Stimulated activated CD8-positive, alpha-beta memory T cell treated with anti-CD3 and anti-CD28 coated beads, Interleukin-12 subunit alpha, Interleukin-12 subunit beta, amount 100 ng/mL, for 1 hour (primary cell): Measurements from ENCODE around the gene MEP1A.
"Not testable (repeated sequence)": the region's sequence is repeated elsewhere in the genome, so short reads cannot be mapped to it uniquely, and the experiment has no call there.

Experiments
- DNase-seq: peaks from one replicate; pipeline ENCODE4 v3.0.0-alpha.2; 2020; ENCODE audit warnings: low read depth

MEP1A gene

GRCh38 chr6:46793138-46793537 is at the start of gene MEP1A:
TSS of gene MEP1A (plus strand) at chr6:46793389. CDS start at chr6:46793399, 10 bp downstream.
- DNase-seq: no peak

GRCh38 chr6:46743425-46744158 is 49.6 kb upstream of the MEP1A start:
- DNase-seq: no peak

- DNase-seq: not testable (repeated sequence)
Observed at GRCh38 chr6:46744159-46744725, 48.9 kb upstream of the MEP1A start.

- no peak for DNase-seq
Observed at GRCh38 chr6:46745973-46746372, 47.2 kb upstream of the MEP1A start.

- no peak for DNase-seq
Observed at GRCh38 chr6:46746696-46747095, 46.5 kb upstream of the MEP1A start, which contains the start of gene ANKRD66. TSS of gene ANKRD66 (plus strand) at chr6:46746933. CDS start at chr6:46751949, 5,016 bp downstream.

- no peak for DNase-seq
Observed at GRCh38 chr6:46748940-46749503, 44.2 kb upstream of the MEP1A start.

GRCh38 chr6:46749731-46750130 is 43.5 kb upstream of the MEP1A start:
- DNase-seq: no peak

GRCh38 chr6:46751658-46752057 is 41.5 kb upstream of the MEP1A start:
- DNase-seq: no peak

- no peak for DNase-seq
Observed at GRCh38 chr6:46755865-46756264, 37.3 kb upstream of the MEP1A start.

- no peak for DNase-seq
Observed at GRCh38 chr6:46756469-46757213, 36.5 kb upstream of the MEP1A start.

- DNase-seq: no peak
Observed at GRCh38 chr6:46757214-46757596, 36.0 kb upstream of the MEP1A start.

- no peak for DNase-seq
Observed at GRCh38 chr6:46758960-46759753, 34.0 kb upstream of the MEP1A start.

- DNase-seq: no peak
Observed at GRCh38 chr6:46760925-46761324, 32.3 kb upstream of the MEP1A start.

- DNase-seq: no peak
Observed at GRCh38 chr6:46763466-46763865, 29.7 kb upstream of the MEP1A start.

- not testable (repeated sequence) for DNase-seq
Observed at GRCh38 chr6:46764280-46764679, 28.9 kb upstream of the MEP1A start.

GRCh38 chr6:46764961-46765360 is 28.2 kb upstream of the MEP1A start:
- DNase-seq: no peak

GRCh38 chr6:46772016-46772415 is 21.2 kb upstream of the MEP1A start:
- DNase-seq: no peak

- DNase-seq: no peak
Observed at GRCh38 chr6:46772762-46773161, 20.4 kb upstream of the MEP1A start.

GRCh38 chr6:46773201-46773855 is 19.9 kb upstream of the MEP1A start:
- no peak for DNase-seq

- DNase-seq: not testable (repeated sequence)
Observed at GRCh38 chr6:46774736-46775135, 18.5 kb upstream of the MEP1A start.

- no peak for DNase-seq
Observed at GRCh38 chr6:46776070-46776712, 17.0 kb upstream of the MEP1A start.
